Forelimb muscle (tissue), 1 donor: ENCODE measurements around the gene HBB. TPM values are rescaled to one million over a fixed set of nuclear protein-coding genes. Genes with fewer than 3 reads are reported as not detected.

ENCODE experiments used
- DNase-seq: peaks from one replicate; pipeline ENCODE4 v3.0.0-alpha.2; 2013; ENCODE audit warnings: low read depth
- polyA plus RNA-seq: library from polyadenylated mRNA; unstranded; fragments of 120-200 nt; gene quantifications from one replicate; pipeline ENCODE4 v1.2.1, GENCODE V29; 2013; ENCODE audit not compliant: insufficient read length

The HBB gene
- polyA plus RNA-seq, 1 donor, result 273 TPM

DNA sequence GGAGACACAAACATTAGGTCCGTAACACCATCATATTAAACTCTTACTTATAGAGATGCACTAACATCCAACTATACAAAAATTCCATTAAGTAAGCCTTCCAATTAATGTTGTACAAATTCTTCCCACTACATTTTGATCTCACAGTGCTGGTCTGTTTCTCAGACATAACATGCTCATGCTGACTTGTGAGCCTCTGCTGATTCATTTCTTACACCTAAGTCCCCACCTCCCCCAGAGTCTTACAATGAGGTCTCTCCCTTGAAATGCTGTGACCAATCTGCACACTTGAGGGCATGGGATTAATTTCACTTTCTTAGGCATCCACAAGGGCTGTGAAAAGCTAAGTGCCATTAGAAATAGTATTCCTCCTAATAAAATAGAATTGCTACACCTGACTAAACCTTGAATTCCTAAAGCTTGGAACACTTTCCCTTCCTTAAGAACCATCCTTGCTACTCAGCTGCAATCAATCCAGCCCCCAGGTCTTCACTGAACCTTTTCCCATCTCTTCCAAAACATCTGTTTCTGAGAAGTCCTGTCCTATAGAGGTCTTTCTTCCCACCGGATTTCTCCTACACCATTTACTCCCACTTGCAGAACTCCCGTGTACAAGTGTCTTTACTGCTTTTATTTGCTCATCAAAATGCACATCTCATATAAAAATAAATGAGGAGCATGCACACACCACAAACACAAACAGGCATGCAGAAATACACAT lies 20.8 kb upstream of the HBB start:
- DNase-seq, result no peak

DNA sequence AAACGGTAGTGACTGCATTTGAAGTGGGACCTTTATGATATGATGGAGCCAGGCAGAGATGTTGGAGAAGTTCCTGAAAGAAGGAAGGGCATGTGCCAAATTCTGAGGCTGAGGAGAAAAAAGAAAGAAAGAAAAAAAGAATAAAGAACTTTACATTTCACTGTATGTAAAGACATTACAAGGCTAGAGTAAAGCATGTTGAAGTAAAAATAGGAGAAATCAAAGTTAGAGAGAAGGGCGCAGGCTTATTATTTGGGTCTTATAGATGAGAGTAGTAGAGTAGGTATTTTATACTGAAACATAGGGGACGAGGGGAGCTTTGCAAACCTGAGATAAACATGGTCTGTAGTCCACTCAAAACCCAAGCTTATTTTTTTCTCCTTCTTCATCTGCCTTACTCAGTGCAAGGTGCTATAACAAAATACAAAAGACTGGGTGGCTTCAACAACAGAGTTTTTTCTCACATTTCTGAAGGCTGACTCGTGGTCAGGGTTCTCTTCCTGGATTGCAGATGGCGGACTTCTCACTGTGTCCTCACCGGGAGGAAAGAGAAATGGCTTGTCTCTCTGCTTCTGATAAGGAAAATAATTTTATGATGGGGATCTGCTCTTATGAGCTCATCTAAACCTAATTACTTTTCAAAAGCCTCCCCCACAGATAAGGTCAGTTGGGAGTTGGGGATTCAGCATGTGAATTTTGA lies 20.1 kb upstream of the HBB start:
- no peak for DNase-seq

DNA sequence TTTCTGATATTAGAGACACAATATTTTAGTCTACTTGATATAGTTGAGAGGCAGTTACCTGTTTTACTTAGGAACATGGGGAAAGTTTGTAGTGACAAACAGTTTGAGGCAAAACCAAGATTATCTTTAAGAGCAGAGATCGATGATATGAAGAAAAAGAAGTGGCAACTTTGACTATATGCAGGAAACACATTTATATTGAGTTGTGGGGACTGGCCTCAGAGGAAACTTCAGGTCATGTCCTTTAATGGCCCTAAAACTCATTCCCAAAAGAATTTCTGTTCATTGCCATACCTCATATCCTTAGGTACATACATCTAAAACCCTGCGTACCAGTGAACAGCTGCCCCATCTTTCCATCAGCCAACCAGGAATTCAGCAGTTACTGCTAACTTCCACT lies 18.3 kb upstream of the HBB start:
- DNase-seq, result no peak

DNA sequence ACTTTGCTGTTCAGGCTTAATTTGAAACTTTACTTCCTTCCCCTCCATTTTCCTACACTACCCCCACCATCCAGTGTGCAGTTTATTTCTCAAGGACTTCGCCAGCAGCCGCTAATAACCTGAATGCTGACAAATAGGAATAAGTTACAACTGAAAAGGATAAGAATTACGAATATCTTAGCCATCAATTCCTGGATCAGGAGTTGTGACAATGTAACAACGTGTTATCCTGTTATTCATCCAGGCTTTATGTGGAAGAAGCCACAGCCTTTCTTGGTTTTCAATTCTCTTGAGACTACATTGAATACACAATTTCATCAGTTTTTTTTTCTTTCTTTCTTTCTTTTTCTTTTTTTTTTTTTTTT lies 16.9 kb upstream of the HBB start:
- DNase-seq, result no peak

DNA sequence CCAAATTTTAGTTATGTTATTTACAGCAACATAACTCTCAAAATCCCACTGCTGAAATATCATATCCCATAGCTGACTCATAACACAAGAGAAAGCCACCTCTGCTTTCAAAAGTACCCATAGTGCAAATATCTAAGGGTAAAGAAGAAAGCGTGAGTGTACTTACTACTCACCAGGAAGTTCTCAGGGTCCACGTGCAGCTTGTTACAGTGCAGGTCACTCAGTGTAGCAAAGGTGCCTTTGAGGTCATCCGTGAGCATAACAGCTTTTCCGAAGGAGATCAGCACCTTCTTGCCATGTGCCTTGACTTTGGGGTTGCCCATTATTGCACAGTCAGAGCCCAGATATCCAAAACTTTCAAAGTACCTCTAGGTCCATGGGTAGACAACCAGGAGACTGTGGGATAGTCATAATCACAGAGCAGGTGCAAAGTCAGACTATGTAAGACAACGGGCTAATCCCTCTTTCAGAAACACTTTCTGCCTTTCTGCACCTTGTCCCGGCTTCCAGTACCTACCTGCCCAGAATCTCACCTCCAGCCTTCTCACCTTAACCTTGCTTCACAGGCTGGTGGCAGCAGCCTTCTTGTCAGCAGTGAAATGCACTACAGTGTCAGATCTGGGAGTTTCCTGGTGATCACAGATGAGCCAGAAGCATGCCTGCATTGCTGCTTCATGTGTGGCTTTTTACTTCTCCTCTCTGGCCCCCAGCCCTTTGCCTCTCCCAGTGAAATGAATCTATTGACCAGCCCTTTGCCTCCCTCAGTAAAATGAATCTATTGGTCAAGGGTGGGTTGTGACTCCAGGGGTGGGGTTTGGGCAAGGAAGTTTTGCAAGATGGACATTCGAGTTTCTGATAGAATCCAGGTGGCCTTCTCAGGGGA lies 16.3 kb upstream of the HBB start:
- DNase-seq, result no peak

DNA sequence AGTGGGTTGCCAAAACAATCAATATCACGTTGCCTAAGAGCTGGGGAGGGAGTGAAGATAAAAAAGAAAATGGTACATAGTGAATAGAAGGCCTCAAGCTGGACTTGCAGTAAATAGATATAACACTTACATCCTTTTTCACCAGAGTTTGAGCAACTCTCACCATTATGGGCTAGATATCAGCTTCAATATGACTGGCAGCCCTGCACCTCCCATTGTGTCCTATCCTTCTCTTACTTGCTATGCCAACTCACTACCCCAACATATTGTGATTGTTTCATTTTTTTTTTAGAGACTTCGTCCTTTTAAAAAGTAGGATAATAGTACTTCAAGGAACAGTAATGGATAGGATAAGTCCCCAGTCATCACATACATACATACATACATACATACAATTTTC lies 15.3 kb upstream of the HBB start:
- no peak for DNase-seq

DNA sequence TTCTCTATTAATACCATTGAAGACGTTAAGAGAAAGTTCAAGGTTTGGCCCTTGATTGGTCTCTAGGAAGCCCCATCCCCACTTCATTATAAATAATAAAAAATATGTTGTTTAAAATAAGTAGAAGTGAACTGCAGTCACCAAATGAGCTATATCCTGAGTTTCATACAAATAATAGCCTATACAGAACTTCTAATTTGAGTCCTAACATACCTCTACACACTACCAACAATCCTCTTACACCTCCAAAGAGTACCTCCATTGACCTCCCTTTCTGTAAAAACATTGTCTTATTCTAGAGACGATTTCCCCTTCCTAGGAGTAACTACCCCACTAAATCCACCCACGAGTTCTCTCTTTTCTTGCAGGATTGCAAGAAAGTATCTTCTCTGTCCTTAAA lies 14.6 kb upstream of the HBB start:
- DNase-seq, result no peak

DNA sequence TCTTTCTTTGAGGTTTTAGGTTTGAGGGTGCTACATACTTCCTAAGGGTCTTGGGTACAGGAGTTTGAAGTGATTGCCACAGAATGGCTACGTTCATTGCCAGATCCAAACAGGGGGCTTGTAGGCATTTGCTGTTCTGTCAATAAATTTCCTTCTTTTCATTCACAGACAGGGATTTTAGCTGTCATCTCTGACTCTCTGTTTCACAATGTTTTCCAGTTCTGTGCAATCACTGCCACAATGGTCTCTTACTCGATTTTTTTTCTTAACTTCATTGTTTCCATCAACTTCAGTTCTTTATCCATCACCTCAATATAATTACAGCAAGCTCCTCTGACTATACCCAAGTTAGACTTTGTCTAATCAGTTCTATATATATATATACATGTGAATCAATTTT lies 13.6 kb upstream of the HBB start:
- DNase-seq, result no peak

DNA sequence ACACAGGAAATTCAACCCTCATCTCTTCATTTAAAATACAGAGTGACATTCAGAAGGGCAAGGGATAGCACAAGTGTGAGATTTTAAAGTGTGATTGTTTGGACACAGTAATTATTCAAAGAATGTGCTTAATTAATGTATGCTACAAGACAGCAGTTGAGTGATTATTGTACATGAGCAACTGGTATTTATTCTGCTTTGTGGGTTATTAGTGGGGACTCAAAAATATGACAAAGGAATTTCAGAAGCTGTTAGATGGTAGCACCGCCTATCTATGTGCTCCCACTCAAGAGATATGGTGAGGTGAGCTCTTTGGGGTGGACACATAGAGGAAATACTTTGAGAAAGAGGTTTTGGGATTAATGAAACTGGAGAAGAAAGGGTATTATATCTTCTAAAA lies 13.2 kb upstream of the HBB start:
- no peak for DNase-seq

DNA sequence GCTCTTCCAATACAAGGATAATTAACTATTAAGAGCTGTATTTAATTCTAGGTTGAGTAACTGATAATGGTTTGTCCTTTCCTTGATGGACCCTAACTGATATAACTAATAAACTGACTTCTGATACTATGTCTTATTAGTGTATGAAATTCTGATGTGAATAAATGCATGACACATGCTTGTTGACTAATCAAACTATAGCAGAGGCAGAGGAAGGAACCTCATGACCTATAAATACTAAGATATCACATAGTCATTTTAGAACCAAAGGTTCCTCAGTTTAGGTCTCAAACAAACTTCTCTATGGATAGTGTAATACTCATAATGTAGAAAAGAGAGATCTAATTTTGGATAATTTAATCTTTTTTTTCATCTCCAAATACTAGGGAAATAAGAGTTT lies 12.2 kb upstream of the HBB start:
- no peak for DNase-seq

DNA sequence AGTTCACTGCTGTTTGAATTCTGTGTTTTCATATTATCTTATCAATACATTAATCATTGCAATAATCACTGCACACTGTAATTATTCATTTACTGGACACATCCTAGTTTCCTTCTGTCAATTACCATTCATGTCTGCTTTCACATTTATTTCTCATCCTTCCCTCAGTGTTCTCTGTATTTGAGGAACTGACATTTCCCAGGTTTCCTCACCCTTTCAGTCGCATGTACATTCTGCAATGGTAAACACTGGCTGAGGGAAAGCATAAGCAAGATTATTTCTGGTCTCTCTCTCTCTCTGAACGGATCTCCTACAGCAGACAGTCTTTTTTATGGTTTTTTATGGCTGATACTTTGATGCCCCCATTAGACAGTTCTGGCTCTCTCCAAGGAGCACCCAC lies 11.6 kb upstream of the HBB start:
- DNase-seq, result no peak

DNA sequence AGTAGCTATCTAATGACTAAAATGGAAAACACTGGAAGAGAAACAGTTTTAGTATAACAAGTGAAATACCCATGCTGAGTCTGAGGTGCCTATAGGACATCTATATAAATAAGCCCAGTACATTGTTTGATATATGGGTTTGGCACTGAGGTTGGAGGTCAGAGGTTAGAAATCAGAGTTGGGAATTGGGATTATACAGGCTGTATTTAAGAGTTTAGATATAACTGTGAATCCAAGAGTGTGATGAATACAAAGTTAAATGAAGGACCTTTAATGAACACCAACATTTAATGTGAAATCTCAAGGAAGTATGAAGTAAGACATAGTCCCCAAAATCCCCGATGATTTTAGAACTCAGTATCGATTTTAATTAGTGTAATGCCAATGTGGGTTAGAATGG lies 10.5 kb upstream of the HBB start:
- DNase-seq, result no peak

DNA sequence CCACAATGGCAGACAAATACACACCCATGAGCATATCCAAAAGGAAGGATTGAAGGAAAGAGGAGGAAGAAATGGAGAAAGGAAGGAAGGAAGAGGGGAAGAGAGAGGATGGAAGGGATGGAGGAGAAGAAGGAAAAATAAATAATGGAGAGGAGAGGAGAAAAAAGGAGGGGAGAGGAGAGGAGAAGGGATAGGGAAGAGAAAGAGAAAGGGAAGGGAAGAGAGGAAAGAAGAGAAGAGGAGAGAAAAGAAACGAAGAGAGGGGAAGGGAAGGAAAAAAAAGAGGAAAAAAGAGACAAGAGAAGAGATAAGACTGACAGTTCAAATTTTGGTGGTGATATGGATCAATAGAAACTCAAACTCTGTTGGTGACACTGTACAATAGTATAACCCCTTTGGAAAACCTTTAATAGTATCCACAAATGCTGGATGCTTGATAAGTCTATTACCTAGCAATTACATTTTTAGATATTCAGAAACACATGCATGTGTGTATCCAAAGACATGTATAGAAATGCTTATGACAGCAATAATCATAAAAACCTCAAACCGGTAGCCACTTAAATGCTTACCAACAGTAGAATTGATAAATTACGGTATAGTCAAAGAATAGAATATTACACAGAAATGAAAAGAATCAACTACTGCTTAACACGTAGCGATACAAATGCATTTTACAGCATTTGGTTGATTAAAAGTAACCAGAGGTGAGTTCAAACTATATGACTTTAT lies 8.7 kb upstream of the HBB start:
- no peak for DNase-seq

DNA sequence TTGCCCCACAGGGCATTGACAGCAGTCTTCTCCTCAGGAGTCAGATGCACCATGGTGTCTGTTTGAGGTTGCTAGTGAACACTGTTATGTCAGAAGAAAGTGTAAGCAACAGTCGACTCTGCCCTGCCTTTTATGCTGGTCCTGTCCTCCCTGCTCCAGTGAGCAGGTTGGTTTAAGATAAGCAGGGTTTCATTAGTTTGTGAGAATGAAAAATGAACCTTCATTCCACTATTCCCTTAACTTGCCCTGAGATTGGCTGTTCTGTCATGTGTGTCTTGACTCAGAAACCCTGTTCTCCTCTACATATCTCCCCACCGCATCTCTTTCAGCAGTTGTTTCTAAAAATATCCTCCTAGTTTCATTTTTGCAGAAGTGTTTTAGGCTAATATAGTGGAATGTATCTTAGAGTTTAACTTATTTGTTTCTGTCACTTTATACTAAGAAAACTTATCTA lies 7.5 kb upstream of the HBB start, which contains the start of gene HBD:
Gene HBD, minus strand, starts transcription at position 103 of the 454 bp plus-strand sequence. Its CDS starts 50 bp downstream, at position 53.
- DNase-seq, result no peak

DNA sequence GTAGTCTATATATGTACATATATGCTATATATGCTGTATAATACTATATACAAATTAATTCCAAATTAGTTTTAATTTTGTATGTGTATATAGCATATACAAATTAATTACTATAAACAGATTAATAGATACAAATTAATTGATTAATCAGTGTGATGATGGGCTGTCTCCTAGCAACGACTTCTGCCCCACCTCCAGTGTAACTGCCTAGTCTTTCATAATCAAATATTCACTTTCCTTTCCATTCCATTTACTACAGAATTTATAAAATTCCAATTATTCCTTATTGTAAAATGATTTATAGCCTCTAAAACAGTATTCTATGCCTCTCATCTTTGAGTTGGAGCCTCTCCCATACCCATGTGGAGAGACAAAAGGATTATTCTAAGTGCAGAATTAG lies 6.4 kb upstream of the HBB start:
- DNase-seq, result no peak

DNA sequence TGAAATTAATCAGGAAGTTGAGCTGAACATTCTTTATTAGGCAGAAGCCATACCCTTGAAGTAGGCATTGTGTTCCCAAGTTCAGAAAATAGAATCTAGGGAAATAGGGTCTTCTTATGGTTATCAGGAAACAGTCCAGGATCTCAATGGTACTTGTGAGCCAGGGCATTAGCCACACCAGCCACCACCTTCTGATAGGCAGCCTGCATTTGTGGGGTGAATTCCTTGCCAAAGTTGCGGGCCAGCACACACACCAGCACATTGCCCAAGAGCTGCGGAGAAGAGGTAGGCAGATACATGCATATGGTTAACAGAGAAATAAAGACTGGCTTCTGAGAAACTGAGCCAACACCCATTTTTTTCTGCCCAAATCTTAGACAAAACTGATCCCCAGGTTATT lies 6.0 kb upstream of the HBB start:
- DNase-seq, result no peak

DNA sequence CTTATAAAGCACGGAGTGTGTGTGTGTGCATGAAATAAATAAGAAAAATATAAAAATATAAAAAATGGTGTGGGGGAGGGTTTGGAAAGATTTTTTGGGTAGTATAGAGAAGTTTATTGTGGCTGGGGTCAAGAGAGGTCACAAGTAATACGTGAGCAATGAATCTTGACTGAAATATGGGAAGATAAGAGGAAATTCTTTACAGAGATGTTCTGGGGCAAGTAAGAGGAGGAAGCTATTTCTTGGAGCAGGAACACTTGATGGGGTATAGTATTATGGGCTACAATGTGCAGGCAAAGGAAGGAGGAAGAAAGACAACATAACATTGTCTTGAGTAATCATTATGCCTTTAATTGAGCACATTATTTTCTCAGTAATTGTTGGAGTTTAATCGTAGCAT lies 5.3 kb upstream of the HBB start:
- no peak for DNase-seq

DNA sequence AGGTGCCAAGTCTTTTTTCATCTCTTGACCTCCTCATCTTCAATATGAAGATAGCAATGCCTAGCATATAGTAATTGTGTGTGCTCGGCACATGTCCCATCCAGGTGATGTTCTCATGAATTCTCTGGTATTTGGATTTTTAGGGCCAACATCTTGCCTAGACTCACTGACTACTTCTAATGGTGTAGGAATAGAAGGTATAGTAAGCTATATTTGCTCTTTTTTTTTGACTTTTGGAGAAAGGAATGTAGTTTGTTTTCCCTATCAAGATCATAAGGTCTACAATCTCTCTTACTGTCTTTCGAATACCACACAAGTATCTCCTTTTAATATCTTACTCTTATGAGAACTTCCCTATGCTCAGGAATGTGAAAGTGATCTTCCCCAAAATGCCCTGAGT lies 4.2 kb upstream of the HBB start:
- DNase-seq, result no peak

DNA sequence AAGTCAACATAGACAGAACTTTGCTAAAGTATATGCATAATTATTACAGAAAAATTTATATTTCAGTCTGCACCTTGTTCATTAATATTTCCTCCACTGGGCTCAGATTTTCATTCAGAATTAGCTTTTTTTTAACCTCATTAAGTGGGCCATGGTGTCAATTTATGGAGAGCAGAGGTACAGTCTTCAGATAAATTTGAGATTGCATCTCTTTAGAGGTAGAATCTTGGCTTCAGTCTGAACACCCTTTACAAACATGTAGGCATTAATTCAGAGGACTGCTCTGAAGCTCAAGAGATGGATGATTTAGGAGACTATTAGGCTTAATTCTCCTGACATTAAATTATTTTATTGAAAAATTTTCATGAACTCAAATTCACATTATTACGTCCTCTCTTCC lies 3.4 kb upstream of the HBB start:
- DNase-seq, result no peak

DNA sequence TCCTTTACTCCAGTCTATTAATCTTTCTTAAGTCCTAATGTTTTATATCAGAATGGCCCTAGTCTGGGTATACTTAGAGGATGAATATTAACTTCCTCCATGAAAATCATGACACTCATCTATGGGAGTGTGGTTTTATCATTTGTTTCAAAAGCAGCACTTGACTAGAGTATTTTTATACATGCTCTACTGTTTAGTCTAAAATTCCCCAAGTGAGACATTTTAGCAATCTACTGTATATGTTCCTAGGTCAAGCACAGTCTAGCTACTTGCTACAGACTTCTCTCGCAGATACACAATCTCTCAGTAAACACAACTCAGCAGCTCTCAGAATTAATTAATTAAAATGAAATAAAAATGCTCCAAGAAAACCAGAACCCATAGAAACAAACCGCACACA lies 2.9 kb upstream of the HBB start:
- DNase-seq, result no peak

DNA sequence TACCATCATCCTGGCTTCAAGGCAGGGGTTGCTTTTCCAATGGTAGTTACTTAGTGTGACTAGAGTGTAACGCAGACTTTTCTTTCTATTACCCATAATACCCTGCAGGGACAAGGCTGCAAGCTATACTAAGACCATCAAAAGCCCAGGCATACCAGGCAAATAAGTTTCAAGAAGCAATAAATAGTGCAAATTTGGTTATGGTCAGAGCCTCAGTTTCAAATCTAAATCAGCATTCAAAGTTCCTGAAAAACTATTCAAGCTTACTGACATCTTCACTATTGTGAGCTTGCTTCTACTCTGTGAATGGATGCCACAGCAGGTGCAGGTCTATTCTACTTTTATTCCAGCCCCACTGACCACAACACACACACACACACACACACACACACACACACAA lies 2.5 kb upstream of the HBB start:
- DNase-seq, result no peak

DNA sequence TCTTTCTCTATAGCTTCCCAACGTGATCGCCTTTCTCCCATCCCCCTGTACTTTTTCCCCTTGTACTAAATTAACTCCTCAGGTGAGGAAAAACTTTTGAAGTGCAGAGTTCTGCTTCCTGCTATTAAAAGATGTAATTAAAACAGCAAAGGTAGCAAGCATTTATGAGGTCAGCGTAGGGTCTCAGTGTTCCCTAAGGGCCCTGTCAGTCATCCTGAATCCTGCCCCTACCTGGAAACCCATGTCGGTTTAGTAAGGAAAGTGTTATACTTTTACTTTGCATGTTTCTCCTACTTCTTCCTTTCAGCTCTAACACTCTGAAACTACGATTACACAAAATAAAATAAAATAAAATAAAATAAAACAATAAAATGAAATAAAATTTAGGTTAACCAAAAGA lies 1.3 kb upstream of the HBB start:
- DNase-seq, result no peak
